Measurements from ENCODE around the gene EID2.
A peak's percentile ranks its signal among the peaks of the same experiment; 100 is the strongest.

Gene EID2

GRCh38 chr19:39501340-39501739 is 38.6 kb downstream of the EID2 start:
- Histone ChIP-seq H3K27me3 (ENCODE audit: insufficient read depth, poor library complexity, severe bottlenecking) (peaks cover 33% of the 10 kb centered on the region), H3K36me3 (ENCODE audit: low read depth) (no peaks in the 10 kb centered on the region), H3K4me3 (ENCODE audit: severe bottlenecking) (no peak overlapping the region), H3K9me3 (ENCODE audit: severe bottlenecking) (no peaks in the 10 kb centered on the region), H3K4me1 (ENCODE audit: insufficient read depth, poor library complexity, severe bottlenecking) (no peaks in the 10 kb centered on the region), H3K27ac (ENCODE audit: poor library complexity, severe bottlenecking) (no peak overlapping the region)
- DNase-seq (ENCODE audit: low spot score): no peak
- TF ChIP-seq CTCF (IDR thresholded peaks at IDR 0.05; ENCODE audit: poor library complexity, severe bottlenecking): no peak
- ATAC-seq (ENCODE audit: low read depth): no peak

- ATAC-seq (ENCODE audit: low read depth) (no peak), DNase-seq (ENCODE audit: low spot score) (no peak)
- no peak overlapping the region for H3K4me3 ChIP-seq (ENCODE audit: severe bottlenecking)
- no peak overlapping the region for H3K27ac ChIP-seq (ENCODE audit: poor library complexity, severe bottlenecking)
- H3K9me3 ChIP-seq (ENCODE audit: severe bottlenecking): no peaks in the 10 kb centered on the region
- H3K27me3 ChIP-seq (ENCODE audit: insufficient read depth, poor library complexity, severe bottlenecking): peaks cover 33% of the 10 kb centered on the region
- no peaks in the 10 kb centered on the region for H3K4me1 ChIP-seq (ENCODE audit: insufficient read depth, poor library complexity, severe bottlenecking)
- no peaks in the 10 kb centered on the region for H3K36me3 ChIP-seq (ENCODE audit: low read depth)
- no peak for TF ChIP-seq CTCF (IDR thresholded peaks at IDR 0.05; ENCODE audit: poor library complexity, severe bottlenecking)
Measured at GRCh38 chr19:39500543-39500942, 39.4 kb downstream of the EID2 start.

- no peak overlapping the region for H3K4me3 ChIP-seq (ENCODE audit: severe bottlenecking)
- no peak for ATAC-seq (ENCODE audit: low read depth)
- no peaks in the 10 kb centered on the region for H3K36me3 ChIP-seq (ENCODE audit: low read depth)
- peaks cover 33% of the 10 kb centered on the region for H3K27me3 ChIP-seq (ENCODE audit: insufficient read depth, poor library complexity, severe bottlenecking)
- H3K4me1 ChIP-seq (ENCODE audit: insufficient read depth, poor library complexity, severe bottlenecking): no peaks in the 10 kb centered on the region
- DNase-seq (ENCODE audit: low spot score): no peak
- no peaks in the 10 kb centered on the region for H3K9me3 ChIP-seq (ENCODE audit: severe bottlenecking)
- no peak overlapping the region for H3K27ac ChIP-seq (ENCODE audit: poor library complexity, severe bottlenecking)
- TF ChIP-seq CTCF (IDR thresholded peaks at IDR 0.05; ENCODE audit: poor library complexity, severe bottlenecking): no peak
Measured at GRCh38 chr19:39499932-39500331, 40.0 kb downstream of the EID2 start.

- ATAC-seq (ENCODE audit: low read depth) (peak; percentile 50), DNase-seq (ENCODE audit: low spot score) (no peak)
- TF ChIP-seq CTCF (IDR thresholded peaks at IDR 0.05; ENCODE audit: poor library complexity, severe bottlenecking): no peak
- H3K27me3 ChIP-seq (ENCODE audit: insufficient read depth, poor library complexity, severe bottlenecking): peaks cover 33% of the 10 kb centered on the region
- no peaks in the 10 kb centered on the region for H3K9me3 ChIP-seq (ENCODE audit: severe bottlenecking)
- no peaks in the 10 kb centered on the region for H3K36me3 ChIP-seq (ENCODE audit: low read depth)
- H3K27ac ChIP-seq (ENCODE audit: poor library complexity, severe bottlenecking): no peak within 1 kb of the TSS
- no peaks in the 10 kb centered on the region for H3K4me1 ChIP-seq (ENCODE audit: insufficient read depth, poor library complexity, severe bottlenecking)
- H3K4me3 ChIP-seq (ENCODE audit: severe bottlenecking): no peak within 1 kb of the TSS
Measured at GRCh38 chr19:39498798-39499642, 40.9 kb downstream of the EID2 start, which contains the start of gene DLL3. Gene DLL3, plus strand, starts transcription at chr19:39498947. Its CDS starts 28 bp downstream, at chr19:39498975.
